ENCODE data around the gene ALOX5.
"Not testable (repeated sequence)": the region's sequence is repeated elsewhere in the genome, so short reads cannot be mapped to it uniquely, and the experiment has no call there.

ALOX5 gene

GRCh38 chr10:45353186-45353585 is 20.8 kb upstream of the ALOX5 start:
- peak; percentile 28 for DNase-seq (ENCODE audit: low spot score)
- in situ Hi-C loops (cut with MboI; ENCODE audit: low pct_unique_long_range_greater_than_20kb, low sequenced_read_pairs, unreplicated experiment) = no loop called here
- no peak for TF ChIP-seq CTCF (IDR thresholded peaks at IDR 0.05; ENCODE audit: extremely low read depth, insufficient read depth, missing control alignments)

- in situ Hi-C loops (cut with MboI; ENCODE audit: low pct_unique_long_range_greater_than_20kb, low sequenced_read_pairs, unreplicated experiment) = no loop called here
- DNase-seq (ENCODE audit: low spot score) = no peak
- no peak for TF ChIP-seq CTCF (IDR thresholded peaks at IDR 0.05; ENCODE audit: extremely low read depth, insufficient read depth, missing control alignments)
Measured at GRCh38 chr10:45354261-45354660, 19.8 kb upstream of the ALOX5 start.

- no peak for TF ChIP-seq CTCF (IDR thresholded peaks at IDR 0.05; ENCODE audit: extremely low read depth, insufficient read depth, missing control alignments)
- in situ Hi-C loops (cut with MboI; ENCODE audit: low pct_unique_long_range_greater_than_20kb, low sequenced_read_pairs, unreplicated experiment) = no loop called here
Measured at GRCh38 chr10:45355494-45355893, 18.5 kb upstream of the ALOX5 start.

GRCh38 chr10:45358961-45359360 is 15.1 kb upstream of the ALOX5 start:
- in situ Hi-C loops (cut with MboI; ENCODE audit: low pct_unique_long_range_greater_than_20kb, low sequenced_read_pairs, unreplicated experiment); DNase-seq (ENCODE audit: low spot score): not testable (repeated sequence)

More at GRCh38 chr10:45355494-45355893, 18.5 kb upstream of the ALOX5 start:
- no peak for DNase-seq (ENCODE audit: low spot score)

- DNase-seq (ENCODE audit: low spot score); in situ Hi-C loops (cut with MboI; ENCODE audit: low pct_unique_long_range_greater_than_20kb, low sequenced_read_pairs, unreplicated experiment): not testable (repeated sequence)
Measured at GRCh38 chr10:45361983-45362799, 11.8 kb upstream of the ALOX5 start.

- DNase-seq (ENCODE audit: low spot score); in situ Hi-C loops (cut with MboI; ENCODE audit: low pct_unique_long_range_greater_than_20kb, low sequenced_read_pairs, unreplicated experiment): not testable (repeated sequence)
Measured at GRCh38 chr10:45367643-45368042, 6.4 kb upstream of the ALOX5 start.

- TF ChIP-seq CTCF (IDR thresholded peaks at IDR 0.05; ENCODE audit: extremely low read depth, insufficient read depth, missing control alignments) = no peak
- no peak for DNase-seq (ENCODE audit: low spot score)
- in situ Hi-C loops (cut with MboI; ENCODE audit: low pct_unique_long_range_greater_than_20kb, low sequenced_read_pairs, unreplicated experiment) = no loop called here
Measured at GRCh38 chr10:45368181-45368580, 5.8 kb upstream of the ALOX5 start.

- TF ChIP-seq CTCF (IDR thresholded peaks at IDR 0.05; ENCODE audit: extremely low read depth, insufficient read depth, missing control alignments) = no peak
- in situ Hi-C loops (cut with MboI; ENCODE audit: low pct_unique_long_range_greater_than_20kb, low sequenced_read_pairs, unreplicated experiment) = no loop called here
- DNase-seq (ENCODE audit: low spot score) = no peak
Measured at GRCh38 chr10:45370202-45370955, 3.6 kb upstream of the ALOX5 start.
